HG03342 (cell line): ENCODE measurements around the gene WFIKKN2.
"Not testable (repeated sequence)": the region's sequence is repeated elsewhere in the genome, so short reads cannot be mapped to it uniquely, and the experiment has no call there.

Experiments
- ATAC-seq: cut with Tn5 transposase; IDR thresholded peaks from one replicate; pipeline ENCODE4 v1.9.1; 2021; ENCODE audit warnings: mild to moderate bottlenecking, moderate library complexity; ENCODE audit not compliant: unreplicated experiment

WFIKKN2 gene, protein sequence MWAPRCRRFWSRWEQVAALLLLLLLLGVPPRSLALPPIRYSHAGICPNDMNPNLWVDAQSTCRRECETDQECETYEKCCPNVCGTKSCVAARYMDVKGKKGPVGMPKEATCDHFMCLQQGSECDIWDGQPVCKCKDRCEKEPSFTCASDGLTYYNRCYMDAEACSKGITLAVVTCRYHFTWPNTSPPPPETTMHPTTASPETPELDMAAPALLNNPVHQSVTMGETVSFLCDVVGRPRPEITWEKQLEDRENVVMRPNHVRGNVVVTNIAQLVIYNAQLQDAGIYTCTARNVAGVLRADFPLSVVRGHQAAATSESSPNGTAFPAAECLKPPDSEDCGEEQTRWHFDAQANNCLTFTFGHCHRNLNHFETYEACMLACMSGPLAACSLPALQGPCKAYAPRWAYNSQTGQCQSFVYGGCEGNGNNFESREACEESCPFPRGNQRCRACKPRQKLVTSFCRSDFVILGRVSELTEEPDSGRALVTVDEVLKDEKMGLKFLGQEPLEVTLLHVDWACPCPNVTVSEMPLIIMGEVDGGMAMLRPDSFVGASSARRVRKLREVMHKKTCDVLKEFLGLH

DNA sequence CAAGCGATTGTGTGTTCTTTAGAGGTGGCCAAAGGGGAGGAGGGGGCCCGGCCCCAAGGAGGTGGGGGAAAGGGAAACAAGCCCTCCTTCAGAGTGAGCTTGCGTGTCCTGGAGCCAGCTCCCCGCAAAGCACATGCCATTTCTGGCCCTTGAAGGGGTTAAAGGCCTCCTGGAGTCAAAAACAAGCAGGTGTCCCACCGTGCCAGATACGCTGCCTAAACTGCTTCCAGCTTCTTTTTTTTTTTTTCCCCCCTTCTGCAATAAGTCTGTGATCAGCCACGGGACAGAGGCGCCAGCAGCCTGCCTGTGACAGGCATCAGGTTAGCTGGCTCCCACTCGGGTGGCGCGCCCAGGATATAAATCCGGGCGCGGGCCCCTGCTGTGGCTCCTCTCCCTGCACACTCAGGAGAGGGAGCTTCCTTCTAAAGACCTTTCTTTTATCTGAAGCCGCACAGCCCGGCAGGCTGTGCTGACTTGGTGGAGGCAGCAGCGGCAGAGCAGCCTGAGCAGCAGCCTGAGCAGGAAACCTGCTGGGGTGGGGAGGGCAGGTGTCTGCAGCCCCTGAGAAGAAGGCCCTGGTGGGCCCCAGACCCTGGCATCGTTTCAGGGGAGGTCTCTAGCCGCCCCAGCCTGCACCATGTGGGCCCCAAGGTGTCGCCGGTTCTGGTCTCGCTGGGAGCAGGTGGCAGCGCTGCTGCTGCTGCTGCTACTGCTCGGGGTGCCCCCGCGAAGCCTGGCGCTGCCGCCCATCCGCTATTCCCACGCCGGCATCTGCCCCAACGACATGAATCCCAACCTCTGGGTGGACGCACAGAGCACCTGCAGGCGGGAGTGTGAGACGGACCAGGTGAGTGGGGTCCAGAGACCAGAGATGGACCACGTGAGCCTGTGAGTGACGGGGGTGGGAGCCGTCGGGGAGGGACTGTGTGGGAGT, at the start of gene WFIKKN2:
TSS of gene WFIKKN2 (plus strand) at position 286 of the 934 bp plus-strand sequence. CDS start at position 638, 352 bp downstream.
- ATAC-seq, result no peak

DNA sequence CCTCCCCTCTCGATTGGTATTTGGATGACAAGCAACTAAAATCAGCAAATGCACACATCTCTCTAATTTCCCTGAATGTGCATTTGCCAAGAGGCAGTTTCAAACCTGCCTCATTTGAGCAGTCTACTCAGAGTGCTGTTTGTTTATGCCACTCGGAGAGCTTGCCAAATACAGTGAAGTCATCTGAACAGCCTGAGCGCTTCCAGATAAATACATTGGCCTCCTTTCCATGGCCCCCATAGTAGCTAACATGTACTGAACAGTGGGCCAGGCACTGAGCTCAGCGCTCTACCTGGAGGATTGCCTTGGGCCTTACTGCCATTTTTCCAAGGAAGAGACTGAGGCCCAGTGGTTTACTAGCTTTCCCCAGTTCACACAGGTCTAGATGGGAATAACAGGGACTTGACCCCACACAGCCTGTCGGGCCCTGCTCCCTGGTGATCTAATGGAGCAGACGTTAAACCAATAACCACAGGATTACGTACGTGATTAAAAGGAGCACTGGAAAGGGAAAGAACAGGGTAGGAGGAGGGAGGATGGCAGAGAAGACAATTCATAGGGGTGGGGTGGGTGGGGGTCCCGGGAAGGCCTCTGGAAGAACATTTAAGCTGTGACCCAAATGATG, 49.3 kb upstream of the WFIKKN2 start:
- ATAC-seq, result no peak

DNA sequence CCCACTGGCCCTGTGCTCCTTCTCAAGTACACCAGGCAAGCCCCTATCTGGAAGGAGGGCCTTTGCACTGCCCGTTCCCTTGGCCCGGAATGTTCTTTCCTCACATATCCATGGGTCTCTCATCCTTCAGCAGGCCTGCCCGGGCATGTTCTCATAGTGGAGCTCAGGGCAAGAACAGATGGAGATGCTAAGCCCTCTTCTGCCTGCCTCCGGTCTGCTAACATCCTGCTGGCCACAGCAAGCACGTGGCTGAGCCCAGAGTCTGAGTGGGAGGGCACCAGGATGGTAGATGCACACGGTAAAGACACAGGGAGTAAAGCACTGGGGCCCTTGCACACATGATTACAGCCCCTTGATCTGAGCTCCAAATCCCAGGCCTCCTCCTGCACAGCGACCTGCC, 48.3 kb upstream of the WFIKKN2 start:
- ATAC-seq, result no peak

DNA sequence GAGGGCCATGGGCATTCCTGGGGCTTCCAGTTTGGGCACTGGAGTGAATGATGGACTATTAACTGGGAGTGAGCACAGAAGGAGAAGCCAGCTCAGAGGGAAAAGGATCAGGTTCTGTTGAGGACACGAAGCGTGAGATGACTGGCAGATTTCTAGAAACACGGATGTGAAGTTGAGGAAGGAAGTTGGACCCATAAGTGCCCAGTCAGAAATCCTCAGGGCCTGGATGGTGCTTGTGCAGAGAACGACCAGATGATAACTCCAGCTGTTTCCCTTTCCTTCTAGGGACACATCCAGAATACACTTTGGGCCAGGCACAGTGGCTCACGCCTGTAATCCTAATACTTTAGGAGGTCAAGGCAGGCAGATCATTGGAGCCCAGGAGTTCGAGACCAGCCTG, 44.8 kb upstream of the WFIKKN2 start:
- no peak for ATAC-seq

DNA sequence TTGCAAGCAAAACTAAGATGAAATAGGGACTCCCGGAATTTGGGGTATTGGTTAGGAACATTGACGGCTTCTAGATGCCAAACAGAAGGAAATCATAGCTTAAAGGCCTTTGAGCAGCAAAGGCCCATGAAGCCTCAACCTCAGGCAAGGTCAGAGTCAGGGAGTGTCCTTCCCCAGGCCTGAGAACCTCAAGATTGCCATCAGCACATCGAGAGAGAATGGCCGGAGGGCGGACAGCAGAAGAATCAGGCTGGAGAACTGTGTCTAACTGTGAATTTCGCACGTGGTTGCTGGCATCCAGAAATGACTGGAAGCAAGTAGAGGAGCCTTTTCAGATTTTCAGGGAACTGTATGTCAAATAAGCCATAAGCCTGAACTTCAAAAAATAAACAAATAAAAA, 43.3 kb upstream of the WFIKKN2 start:
- no peak for ATAC-seq

DNA sequence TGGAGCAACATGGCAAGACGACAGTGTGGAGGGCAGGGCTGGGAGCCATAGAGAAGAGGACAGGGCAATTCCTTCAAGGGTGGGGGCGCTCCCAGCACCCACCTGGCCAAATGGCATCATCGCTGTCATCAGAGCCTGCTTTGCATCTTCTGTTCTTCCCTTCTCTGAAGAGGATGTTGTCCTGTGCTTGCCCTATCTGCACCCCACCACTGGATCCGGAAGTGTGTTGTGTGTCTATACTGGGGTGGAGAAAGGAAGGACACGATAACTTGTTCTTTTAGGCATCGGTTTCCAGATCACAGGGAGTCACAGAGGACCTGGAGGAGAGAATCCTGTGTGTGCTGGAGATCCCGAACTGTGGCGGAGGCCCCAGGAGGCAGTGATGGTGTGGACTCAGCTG, 42.4 kb upstream of the WFIKKN2 start:
- ATAC-seq, result no peak

DNA sequence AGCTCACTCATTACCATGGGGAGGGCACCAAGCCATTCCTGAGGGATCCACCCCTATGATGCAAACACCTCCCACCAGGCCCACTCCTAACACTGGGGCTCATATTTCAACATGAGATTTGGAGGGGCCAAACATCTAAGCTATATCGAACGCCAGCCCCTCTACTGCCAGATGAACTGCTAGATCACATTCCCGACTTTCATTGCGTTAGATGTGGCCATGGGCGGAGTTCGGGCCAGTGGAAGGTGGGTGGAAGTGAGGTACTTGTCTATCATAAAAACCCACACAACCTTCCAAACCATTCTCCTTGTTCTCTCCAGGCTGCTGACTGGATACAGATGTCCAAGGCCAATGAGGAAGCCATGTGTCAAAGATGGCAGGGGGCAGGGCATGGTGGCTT, 41.0 kb upstream of the WFIKKN2 start:
- ATAC-seq, result no peak

DNA sequence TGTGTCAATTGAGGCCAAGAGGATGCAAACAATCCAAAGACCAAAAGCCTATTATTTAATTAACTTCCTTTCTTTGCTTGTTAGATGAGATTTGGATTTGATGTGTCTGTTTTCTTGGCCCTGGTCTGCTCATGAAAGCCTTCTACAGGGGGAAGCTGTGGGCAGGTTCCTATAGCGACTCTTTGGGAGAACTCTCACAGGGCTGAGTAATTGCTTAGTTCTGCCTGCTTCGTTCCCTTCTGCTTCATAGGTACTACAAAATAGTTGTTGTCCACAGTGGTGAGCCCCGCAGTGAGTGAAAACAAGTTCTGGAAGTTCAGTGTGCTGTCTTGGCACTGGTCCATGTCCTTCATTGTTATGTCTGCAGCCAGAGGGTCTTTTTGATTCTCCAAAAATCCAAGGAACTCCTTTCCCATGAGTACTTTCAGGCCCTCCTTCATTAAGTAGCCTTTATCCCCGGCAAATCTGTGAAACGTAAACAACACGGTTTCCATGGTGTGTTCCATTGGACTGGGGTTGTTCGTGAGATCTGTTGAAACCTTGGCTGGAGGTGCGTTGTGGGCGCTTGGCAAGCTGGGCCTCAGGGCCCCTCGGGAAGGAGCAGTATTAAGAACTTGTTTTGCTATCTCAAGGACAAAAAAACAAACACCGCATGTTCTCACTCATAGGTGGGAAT, 38.1 kb upstream of the WFIKKN2 start:
- ATAC-seq, result no peak

DNA sequence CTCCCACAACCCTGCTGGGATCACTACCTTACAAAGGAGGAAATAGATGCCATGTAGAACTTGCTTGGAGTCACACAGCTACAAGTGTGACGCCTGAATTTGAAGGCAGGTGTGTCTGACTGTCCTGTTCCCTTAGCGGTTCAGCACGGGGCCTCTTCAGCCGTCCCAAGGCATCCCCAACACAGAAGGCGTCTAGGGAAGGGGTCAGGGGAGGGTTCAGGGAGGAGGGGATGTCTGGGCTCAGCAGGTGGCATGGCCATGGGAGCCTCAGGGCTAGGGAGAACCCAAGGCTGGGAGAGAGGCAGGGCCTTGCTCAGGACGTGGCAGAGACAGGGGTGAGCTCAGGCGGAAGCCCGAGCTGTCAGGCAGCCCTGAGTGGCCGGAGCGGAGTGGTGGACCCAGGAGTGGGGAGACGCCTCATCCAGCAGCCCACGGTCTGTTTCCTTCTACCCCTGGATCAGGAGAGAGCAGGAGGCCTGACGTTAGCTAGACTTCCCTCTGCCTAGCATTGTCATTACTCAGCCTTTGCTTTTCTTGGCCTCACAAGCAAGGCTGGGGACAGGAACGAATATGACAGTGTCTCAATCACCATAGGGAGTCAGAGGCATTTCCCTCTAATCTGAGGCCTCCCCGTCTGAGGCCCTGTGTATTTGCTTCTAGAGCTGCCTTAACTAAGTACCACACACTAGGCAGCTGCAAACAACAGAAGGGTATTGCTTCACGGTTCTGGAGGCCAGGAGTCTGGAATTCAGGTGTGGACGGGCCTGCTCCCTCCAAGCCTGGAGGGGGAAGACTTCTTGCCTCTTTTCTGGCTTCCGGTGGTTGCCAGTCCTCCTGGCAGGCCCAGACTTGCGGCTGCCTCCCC, 36.7 kb upstream of the WFIKKN2 start:
- ATAC-seq, result no peak

DNA sequence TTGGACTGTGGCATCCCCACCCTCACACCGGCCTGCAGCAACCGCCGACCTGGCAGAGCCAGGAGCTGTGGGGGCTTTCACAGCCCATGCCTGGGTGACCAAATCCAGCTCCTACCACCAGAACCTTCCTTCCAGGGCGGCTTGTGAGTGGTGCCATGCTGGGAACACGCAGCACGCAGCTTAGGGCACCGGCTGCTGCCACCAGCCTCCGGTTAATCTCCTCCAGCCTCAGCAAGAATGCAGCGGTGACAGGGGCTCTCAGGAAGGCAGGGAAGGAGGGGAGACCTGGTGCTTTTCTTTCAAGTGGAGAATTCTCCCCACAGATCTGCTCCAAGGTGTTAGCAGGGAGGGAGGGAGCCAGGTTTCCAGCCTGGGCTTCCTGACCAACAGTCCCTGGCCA, 35.8 kb upstream of the WFIKKN2 start:
- ATAC-seq, result no peak

DNA sequence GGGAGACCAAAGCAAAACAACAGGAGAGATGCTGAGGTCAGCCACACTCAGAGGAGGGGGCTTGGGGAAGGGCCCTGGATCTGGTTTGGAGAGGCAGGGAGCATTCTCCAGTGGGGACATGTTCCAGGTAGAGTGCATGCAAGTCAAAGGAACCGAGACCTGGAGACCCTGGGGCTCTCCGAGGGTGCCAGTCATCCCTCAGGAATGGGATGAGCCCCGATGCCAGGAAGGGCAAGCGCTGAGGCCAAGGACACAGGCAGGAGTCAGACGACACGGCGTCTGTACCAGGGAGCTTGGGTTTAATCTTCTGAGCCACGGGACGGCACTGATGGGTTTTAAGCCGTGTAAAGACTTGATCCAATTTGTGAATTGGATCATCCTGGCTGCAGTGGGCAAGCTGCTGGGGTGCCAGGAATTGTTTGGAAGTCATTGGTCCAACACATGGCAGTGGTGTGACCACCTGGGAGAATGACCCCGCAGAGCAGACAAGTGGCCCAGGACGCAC, 35.1 kb upstream of the WFIKKN2 start:
- no peak for ATAC-seq

DNA sequence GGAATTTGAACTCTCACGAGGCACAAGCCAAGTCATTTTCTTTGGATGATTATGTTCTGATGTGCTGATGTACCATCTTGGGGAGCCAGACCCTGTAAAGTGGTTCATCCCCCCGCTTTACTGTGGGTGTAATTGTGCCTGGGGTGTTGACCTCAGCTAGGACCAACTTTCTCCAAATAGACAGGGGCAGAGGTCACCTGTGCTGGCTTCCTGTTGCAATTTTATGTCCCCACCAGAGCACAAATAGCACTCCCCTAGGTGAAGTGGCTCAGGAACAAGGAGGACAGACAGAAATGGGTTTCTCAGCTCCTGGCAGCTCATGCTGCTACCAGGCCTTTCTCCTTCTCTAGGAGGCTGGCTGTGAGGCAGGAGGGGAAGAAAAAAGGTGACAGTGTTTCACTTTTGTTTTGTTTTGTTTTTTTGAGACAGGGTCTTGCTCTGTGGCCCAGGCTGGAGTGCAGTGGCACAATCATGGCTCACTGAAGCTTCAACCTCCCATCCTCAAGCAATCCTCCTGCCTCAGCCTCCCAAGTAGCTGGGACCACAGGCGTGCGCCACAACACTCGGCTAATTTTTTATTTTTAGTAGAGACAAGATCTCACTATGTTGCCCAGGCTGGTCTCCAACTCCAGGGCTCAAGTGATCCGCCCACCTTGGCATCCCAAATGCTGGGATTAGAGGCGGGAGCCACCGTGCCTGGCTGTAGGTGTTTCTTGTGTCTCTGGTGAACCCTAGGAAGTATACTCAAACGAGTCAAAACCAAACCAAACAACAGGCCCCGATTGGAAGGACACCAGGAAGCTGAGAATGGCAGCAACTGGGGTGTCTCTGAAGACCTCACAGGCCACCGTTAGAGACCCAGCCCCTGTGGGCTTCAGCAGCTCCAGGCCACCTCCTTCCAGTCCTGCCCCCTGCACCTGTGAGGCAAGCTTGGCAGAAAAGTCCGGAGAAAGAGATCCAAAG, 32.5 kb upstream of the WFIKKN2 start:
- no peak for ATAC-seq

DNA sequence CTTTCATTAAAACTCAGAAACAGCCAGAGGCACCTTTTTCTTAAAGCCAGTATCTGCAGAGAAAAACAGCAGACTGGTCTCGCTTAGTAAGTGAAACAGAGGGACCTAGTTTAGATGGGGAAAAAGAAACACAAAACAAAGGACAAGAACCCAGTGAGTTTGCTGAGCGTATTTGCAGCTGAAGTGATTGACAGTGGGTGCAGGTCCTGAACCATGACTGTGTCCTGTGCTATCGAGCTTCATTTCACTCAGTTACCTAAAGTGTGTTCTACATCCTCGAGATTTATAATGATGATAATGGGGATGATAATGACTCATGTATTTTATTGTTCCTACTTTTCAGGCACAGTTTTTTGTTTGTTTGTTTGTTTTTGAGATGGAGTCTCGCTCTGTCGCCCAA, 31.7 kb upstream of the WFIKKN2 start:
- no peak for ATAC-seq

DNA sequence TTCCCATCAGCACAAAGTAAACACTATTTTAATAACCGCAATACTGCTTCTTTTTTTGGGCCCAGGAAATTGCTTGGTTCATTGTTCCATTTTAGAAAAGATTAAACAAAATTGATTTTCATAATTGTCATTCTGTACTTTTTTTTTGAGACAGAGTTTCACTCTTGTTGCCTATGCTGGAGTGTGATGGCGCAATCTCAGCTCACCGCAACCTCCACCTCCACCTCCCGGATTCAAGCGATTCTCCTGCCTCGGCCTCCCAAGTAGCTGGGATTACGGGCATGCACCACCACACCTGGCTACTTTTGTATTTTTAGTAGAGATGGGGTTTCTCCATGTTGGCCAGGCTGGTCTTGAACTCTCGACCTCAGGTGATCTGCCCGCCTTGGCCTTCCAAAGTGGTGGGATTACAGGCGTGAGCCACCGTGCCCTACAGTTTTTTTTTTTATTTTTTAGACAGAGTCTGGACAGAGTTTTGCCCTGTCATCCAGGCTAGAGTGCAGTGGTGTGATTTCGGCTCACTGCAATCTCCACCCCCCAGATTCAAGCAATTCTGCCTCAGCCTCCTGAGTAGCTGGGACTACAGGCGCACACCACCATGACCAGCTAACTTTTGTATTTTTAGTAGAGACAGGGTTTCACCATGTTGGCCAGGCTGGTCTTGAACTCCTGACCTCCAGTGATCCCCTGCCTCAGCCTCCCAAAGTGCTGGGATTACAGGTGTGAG, 30.5 kb upstream of the WFIKKN2 start:
- not testable (repeated sequence) for ATAC-seq

DNA sequence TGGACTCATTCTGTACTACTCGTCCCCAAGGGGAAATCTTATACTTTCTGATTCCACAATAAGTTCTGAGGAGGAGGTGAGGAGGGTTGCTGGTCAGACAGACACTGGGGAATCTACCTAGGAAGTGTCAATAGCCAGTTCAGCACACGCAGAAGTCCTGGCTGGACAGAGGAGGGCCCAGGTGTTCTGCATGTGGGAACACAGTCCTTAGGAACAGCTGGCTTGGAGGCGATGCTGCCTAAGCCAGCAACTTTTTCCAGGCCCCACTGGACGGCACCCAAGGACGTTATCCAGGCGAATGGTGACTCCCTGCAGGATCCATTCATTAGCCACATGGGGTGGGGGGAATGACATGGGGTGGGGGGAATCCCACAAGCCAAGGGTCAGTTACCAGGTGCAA, 29.9 kb upstream of the WFIKKN2 start:
- no peak for ATAC-seq

DNA sequence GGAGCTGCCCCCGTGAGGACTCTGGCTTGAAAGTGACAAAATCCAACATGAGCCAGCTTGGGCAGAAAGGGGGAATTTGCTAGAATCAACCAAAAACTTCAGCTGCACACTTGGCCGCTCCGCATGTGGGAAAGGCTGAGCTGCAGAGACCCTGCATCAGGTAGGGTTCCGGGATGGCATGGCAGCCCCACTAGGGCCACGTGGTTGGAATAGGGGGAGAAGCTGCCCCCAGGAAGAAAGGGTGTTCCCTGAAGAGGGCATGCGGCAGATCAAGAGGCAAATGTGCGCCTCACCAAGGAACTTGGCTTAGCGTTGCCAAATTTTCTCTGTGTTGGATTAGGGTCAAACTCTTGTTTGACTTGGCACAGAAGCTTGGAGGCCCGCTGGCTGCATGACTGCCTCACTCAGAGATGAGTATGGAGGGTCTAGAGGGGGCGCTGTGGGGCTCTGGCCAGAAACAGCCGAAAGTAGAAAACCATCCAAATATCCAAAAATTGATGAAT, 29.2 kb upstream of the WFIKKN2 start:
- ATAC-seq, result no peak

DNA sequence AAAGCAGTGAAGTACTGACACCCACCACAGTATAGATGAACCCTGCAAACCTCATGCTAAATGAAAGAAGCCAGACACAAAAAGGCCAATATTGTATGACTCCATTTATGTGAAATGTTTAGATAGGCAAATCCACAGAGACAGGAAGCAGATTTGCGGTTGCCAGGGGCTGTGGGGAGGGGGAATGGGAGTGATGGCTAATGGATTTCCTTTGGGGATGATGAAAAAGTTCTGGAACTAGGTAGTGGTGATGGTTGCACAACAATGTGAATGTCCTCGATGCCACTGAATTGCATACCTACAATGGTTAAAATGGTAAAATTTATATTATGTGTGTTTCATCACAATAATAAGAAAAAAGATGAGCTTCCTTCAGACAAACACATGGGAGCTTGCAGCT, 28.4 kb upstream of the WFIKKN2 start:
- ATAC-seq, result no peak
